Stimulated activated CD8-positive, alpha-beta memory T cell treated with anti-CD3 and anti-CD28 coated beads, Interleukin-7, amount 100 ng/mL, for 24 hours (primary cell): ENCODE results near the gene TAF4.
"Not testable (repeated sequence)": the region's sequence is repeated elsewhere in the genome, so short reads cannot be mapped to it uniquely, and the experiment has no call there.

Experiments used
- DNase-seq: peaks from one replicate; pipeline ENCODE4 v3.0.0-alpha.2; 2020; ENCODE audit warnings: low read depth

Gene TAF4

DNA sequence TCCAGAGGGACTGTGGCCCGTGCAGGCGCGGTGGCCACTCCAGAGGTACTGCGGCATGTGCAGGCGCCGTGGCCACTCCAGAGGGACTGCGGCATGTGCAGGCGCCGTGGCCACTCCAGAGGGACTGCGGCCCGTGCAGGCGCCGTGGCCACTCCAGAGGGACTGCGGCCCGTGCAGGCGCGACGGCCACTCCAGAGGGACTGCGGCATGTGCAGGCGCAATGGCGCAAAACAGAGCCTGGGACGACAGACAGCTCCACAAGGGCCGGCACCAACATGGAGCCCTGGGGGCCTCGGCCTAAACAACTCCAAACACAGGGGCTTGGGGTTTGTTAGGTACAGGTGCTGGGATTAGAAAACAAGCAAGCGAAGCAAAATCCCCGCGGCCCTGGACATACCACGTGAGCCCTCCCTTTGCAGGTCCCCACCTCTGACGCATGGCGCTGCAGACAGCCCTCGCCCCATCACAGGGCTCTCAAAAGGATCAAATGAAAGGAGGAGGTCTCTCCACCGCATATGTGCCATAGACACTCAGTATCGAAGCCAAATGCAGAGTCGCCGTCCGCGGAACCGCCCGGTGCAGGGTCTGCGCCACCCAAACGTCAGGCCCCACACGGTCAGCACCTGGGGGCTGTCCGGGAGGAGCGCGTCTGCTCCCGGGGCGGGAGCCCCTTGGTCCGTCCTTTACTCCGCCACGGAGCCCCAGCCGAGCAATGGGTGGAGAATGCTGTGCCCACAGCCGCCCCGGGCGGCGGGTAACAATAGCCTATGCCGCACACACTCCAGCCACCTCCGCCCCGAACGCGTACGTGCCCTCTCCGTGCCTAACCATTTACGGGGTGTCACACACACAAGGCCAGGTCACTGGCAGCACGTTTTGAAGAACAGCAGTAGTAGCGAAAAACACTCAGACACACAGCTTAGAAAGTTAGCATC lies 85.7 kb downstream of the TAF4 start:
- DNase-seq, result no peak

DNA sequence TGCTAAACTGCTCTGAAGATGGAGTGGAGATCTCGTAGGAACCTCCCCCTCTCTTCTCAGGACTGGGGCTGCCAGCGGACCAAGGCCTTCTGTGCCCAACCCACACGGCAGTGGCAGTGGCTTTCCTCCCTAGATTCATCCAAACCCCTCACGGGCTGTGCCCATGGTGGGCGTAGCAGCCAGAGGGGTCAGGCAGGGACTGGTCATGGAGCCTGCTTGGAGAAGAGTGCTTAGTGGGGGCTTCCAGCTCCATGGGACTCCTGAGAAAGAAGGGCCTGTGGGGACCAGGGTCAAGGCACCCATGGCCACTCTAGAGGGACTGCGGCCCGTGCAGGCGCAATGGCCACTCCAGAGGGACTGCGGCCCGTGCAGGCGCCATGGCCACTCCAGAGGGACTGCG lies 86.6 kb downstream of the TAF4 start:
- no peak for DNase-seq

DNA sequence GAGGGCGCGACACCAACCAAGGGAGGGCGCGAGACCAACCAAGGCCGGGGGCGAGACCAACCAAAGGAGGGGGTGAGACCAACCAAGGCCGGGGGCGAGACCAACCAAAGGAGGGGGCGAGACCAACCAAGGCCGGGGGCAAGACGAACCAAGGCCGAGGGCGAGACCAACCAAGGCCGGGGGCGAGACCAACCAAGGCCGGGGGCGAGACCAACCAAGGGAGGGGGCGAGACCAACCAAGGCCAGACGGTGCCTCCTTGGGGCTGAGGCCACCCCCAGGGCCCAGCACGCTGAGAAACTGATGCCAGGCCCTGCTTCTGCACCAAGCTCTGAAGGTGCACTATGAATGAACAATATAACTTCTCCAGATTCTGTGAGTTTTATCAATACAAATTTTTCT lies 87.2 kb downstream of the TAF4 start:
- no peak for DNase-seq

DNA sequence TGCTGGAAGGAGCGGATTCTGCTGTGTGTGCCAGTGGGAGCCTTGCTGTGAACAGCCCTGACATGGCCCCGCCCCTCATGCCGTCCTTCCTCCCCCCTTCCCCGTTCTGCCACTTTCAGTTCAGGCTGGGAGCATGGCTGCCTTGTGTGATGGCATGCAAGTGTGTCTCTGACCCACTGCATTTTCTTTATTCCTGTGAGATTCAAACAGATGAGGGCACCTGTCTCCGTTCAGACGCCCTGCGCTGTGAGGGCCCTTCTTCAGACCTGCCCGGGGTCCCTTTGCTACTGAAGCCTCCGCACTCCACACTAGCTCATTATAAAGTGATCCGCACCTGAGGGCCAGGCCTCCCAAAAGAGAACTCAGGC lies 88.3 kb downstream of the TAF4 start:
- DNase-seq, result no peak

DNA sequence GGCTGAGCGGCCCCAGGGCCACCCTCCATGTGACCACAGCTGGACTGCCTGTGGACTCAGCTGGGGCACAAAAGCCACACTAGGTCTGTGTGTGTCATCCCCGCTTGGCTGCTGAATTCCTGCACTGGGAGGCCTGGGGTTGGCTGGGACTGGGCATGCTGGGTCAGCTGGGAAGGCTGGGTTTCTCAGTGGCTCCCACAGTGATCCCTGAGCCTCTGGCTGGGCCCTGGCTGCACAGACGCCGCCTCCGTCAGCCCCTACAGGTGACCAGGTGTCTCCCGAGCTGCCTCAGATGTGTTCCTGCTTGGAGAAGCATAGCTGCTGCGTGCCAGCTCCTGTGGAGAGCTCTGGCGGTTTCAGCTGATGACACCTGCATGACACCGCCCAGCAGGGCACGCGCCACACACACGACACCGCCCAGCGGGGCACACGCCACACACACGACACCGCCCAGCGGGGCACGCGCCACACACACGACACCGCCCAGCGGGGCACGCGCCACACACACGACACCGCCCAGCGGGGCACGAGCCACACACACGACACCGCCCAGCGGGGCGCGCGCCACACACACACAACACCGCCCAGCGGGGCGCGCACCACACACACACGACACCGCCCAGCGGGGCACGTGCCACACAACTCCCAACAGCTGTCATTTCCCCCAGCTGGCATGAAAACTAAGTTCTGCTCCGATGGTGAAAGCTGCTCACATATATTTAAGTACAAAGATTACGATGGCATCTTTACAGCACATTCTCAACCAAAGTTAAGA lies 88.8 kb downstream of the TAF4 start:
- DNase-seq, result no peak

DNA sequence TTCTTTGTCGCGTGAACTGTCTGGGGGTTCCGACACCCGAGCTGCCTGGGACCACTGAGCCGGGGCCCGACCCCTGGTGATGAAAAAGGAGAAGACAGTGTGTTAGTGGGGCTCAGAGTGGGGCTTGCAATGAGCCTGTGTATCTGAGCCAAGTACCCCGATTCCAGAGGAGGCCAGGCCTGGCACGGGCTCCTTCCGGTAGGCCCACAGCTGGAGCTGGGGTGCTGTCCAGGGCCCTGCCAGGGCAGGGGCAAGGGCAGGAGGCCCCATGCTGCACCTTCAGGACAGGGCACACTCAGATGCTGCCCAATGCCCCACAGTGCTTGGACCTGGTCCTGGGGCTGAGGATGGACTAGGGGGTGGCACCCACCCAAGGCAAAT lies 89.4 kb downstream of the TAF4 start:
- DNase-seq, result no peak

DNA sequence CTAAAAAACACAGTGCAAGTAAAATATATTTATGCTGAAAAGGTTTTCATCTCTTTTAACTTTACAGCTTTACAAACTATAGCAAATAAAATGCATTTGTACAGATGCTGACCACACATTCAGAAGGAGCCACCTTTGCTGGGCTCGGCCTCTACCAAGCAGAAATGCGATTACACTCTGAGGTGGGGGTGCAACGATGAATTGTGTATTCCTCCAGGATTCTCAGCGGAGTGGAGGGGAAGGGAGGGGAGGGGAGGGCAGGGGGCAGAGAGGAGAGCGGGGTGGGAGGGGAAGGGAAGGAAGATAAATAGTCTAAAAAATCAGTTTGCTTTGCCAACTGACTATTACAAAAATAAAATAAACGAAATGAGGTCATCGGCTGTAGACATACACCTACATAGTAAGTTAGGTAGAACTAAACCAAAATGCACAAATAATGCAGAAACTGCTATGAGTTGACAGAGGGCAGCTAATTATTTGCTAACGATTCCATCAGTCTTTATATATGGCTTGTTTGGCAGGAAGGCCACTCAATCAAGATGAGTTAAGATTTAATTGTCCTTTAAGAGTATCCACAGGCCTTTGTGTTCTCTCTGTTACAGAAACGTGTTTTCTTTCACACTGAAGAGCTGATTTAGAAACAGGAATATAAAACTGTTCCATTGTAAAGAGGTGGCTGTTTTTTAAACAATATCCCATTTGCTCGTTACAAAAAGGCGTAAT lies 90.1 kb downstream of the TAF4 start:
- DNase-seq, result no peak

DNA sequence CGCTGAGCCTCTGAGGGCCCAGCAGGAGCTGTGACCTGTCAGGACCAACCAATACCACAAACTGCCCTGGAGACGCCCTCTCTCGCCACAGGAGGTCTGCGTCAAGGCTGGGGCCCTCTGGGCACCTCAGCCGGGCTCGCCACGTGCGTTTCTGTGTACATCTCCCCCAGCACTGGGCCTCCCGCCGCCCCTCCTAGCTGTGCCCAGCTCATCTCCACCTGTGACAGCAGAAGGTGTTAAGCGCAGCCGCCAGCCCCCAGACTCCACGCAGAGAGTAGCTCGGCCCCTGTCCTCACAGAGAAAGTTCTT lies 91.4 kb downstream of the TAF4 start:
- DNase-seq, result no peak

DNA sequence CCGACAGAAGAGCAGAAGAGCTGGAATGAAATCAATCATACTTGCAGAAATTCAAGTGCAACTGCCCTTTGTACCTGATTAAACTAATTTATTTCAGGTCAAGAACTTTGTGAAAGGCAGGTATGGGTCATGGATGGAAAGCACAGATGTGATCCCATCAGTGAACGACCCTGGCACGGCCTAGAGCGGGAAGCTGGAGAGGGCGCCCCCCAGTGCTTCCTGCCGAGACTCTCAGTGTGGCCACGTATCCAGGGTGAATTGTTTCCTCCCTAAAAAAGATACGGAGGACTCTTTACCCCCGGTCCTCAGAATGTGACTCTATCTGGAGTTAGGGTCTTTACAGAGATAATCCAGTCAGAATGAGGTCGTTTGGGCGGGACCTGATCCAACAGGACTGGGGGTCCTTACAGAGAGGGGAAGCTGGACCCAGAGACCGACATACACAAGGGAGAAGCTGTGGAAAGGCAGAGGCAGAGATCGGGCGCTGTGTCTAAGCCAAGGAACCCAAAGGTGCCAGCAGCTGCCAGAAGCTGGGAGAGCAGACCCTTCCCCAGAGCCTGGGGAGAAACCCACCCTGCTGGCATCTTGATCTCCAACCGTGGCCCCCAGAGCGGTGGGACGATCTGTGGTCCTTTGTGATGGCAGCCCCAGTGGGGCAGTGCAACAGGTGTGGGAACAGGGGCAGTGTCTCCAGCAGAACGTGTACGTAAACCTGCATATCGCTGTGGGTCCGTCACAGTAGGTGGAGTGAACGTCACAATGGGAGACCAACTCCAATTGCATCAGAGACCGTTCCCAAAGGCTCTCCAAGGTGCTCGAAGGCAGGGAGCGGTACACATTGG lies 91.9 kb downstream of the TAF4 start:
- DNase-seq, result no peak

DNA sequence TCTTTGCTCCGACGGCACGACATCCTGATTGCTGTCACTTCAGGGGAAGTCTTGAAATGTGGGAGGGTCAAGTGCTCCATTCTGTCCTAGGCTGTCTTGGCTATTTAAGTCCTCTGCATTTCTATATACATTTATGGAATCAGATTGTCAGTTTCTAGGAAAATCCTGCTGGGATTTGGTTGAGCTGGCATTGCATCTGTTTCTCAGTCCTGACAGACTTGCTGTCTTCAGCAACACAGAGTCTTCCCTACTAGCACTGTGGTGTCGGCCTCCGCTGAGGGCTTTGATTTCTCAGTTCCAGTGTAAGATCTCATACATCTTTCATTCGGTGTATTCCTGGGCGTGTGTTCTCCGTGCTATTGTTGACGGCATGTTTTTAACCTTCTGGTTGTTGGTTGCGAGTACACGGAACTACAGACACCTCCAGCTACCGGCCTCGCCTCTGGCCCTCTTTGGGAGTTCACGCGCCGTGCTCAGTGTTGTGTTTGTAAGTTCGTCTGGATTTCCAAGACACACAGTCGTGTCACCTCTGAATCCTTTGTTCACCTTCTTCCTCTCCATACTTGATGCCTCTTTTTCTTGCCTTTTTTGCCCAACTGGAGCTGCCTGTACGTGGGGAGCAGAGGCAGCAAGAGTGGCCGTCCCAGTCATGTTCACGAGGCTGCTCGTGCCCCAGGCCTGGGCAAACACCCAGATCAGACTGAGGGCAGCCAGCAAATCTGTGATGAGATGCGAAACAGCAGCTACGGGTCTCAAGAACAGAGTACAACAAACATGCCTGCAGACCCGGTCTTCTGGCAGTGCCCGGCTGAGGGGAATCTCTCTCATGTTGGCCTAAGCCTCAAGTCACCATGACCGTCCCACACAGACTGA lies 92.8 kb downstream of the TAF4 start:
- DNase-seq, result no peak

DNA sequence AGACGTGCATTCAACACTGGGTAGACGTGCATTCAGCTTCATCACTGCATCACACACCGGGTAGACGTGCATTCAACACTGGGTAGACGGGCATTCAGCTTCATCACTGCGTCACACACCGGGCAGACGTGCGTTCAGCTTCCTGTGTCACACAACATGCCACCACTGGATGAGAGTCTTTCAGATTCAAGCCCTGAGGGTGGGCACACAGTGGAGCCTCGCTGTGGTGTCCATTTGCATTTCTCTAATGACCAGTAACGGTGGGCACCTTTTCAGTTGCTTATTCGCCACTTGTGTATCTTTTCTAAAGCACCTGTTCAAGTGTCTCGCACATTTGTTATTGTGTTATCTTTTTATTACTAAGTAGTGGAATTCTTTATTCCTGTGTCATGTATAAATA lies 94.1 kb downstream of the TAF4 start:
- not testable (repeated sequence) for DNase-seq

DNA sequence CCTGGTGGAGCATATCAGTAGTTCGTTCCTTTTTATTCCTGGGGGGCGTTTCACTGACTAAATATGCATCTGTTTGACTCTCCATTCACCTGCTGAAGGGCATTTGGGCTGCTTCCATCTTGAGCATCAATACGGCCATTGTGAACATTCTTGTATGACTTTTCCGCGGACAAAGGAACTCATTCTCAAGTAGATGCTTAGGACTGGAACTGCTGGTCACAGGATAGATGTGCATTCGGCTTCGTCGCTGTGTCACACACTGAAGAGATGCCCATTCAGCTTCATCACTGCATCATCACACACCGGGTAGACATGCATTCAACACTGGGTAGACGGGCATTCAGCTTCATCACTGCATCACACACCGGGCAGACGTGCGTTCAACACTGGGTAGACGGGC lies 95.3 kb downstream of the TAF4 start:
- no peak for DNase-seq

DNA sequence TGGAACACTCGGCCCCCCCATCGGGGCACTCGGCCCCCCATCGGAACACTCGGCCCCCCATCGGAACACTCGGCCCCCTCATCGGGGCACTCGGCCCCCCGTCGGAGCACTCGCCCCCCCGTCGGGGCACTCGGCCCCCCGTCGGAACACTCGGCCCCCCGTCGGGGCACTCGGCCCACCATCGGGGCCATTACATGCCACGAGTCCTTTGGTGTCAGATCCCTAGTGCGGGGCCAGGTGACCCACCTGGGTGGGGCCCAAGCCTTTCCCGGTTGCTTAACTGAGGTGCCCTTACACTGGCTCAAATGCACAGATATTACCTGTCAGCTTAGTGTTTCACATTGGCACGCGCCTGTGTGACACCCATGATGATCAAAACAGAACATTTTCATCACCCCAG lies 95.9 kb downstream of the TAF4 start:
- DNase-seq, result no peak

DNA sequence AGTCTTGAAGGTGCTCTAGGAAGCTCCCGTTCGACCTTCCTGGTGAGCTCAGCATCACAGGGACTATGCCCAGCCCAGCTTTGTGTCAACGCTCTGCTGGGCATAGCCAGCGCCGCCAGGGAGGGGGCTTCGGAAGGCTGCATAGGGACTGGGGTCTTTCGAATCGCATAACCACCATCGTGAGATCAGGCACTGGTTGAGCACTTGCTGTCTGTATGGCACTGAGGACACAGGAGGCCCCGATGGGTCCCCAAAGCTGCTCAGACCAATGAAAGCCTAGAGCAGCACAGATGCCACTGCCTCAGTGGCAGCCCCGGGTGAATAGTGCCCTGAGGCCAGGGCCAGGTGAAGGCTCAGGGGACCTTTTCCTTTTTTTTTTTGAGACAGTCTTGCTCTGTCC lies 96.7 kb downstream of the TAF4 start:
- DNase-seq, result no peak

DNA sequence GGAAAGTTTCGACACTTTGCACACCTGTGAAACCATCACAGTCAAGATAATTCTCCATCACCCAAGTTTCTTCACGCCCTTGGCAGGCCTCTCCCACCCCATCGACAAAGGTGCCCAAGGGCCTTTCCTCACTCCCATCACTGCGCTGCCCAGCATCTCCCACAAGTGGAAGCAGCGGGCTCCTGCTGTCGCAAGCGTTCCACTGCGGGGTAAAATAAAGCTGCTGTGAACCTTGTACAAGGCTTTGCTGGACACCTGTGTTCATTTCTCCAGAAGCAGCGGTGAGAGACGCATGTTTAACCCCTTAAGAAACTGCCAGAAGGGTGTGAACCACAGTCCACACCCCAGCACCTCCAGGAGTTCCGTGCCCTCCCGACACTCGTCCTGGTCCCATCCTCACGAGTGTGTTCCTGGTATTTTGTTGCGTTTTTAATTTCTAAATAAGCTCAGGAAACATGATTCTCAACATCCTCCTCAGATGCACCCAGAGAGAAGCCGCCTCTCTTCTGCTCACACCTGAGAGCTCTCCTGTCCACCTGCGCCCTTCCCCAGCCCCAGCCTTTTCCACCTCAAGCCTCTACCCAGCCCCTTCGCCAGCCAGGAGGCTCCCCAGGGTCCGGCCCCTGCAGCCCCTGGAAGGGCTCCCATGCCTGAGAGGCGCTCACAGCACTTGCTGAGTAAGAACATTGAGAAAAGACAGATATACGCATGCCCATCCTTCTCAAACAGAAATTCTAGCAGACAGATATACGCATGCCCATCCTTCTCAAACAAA lies 97.5 kb downstream of the TAF4 start:
- no peak for DNase-seq

DNA sequence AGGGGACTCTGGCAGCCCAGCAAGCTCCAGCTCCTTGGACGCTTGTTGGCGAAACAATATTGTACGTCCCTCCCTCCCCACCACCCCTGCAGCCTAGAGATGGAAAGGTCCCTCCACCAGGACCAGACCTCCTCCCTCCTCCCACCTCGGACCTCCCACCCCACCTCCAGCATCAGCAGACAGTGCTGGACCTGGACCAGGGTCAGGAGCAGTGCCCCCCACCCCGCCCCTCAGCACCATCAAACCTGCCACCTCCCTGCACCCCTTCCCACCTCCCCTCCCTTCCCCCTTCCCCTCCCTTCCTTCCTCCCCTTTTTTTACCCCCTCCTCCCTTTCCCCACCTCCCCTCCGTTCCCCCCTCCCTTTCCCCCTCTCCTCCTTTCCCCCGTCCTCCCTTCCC lies 98.4 kb downstream of the TAF4 start:
- no peak for DNase-seq

DNA sequence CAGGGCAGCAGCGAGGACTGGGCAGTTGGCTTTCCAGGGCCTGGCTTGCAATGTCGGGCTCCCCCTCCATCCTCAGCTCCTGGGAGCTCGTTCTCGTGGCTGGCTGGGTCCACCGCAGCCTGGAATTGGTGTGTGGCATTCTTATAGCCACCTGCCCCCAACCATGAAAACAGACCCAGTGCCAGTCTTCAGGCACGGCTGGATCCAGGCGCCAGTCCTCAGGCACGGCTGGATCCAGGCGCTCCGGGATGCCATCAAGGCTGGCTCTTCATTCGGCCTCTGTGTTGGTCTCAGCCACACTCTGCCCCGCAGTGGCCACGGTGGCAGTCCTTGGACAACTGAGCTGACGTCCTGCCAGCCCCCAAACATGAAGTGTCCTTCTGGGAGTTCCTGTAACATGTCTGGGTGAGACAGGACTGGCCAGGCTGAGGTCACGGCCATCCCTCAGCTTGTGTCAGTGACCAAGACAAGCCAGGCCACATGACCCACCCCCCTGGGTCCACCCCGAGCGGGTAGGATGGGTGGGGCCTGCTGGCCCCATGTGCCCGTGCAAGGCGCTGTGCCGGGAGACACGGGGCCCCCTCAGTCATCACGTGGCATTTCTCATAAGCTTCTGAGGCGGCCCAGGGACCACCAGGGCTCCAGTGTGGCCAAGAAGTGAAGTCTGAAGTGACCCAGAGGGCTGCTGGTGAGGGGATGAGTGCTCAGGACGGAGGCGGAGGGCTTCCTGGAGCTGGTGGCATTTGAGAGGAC lies 99.0 kb downstream of the TAF4 start:
- no peak for DNase-seq

DNA sequence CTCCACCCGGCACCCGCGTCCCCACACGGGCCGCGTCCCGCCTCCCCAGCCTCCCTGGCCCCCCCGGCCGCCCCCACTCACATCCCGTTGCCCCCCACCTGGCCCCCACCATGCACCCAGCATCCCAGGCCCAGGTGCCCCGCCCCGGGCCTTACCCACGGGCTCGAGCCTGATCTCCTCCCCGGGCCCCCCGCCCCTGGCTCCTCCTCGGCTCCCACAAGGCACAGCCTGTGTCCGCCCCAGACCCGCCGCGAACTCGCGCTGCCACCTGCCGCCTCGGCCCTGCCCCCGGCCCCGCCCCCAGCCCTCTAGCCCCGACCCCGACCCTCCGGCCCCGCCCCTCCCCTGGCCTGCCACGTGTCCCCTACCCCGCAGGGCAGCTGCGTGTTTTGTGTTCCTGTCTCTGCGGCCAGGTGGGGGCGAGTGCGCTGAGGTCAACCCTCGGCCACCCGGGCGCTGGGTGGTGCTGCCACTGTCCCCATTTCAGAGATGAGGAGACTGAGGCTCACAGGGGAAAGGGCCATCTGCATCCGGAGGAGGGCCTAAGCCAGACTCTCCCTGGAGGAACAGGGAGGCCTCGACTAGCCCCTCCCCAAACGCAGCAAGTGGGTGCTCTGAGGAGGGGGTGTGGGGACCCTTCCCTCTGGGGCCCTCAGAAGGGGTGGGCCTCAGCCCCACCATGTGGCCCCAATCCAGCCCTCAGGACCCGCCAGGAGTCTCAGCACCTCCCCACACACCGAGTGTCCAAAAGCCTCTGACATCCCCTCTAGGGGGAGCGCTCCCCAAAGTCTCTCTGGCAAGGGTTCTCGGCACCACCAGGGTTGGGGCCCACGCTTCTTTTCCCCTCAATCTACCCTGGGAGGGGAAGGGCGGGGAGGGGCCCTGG lies 99.8 kb downstream of the TAF4 start:
- no peak for DNase-seq
